Epithelial cell of prostate (primary cell): Measurements from ENCODE around the gene YIF1B.
"Not testable (repeated sequence)": the region's sequence is repeated elsewhere in the genome, so short reads cannot be mapped to it uniquely, and the experiment has no call there.

Experiments used
- DNase-seq: peaks from one replicate; pipeline ENCODE4 v3.0.0-alpha.2; 2011; ENCODE audit warnings: low read depth, low spot score
- H3K27ac ChIP-seq: fragments of 450-650 bp; 2 replicates; pipeline ENCODE4 v1.5.1; 2017; ENCODE audit warnings: mild to moderate bottlenecking

The YIF1B gene

DNA sequence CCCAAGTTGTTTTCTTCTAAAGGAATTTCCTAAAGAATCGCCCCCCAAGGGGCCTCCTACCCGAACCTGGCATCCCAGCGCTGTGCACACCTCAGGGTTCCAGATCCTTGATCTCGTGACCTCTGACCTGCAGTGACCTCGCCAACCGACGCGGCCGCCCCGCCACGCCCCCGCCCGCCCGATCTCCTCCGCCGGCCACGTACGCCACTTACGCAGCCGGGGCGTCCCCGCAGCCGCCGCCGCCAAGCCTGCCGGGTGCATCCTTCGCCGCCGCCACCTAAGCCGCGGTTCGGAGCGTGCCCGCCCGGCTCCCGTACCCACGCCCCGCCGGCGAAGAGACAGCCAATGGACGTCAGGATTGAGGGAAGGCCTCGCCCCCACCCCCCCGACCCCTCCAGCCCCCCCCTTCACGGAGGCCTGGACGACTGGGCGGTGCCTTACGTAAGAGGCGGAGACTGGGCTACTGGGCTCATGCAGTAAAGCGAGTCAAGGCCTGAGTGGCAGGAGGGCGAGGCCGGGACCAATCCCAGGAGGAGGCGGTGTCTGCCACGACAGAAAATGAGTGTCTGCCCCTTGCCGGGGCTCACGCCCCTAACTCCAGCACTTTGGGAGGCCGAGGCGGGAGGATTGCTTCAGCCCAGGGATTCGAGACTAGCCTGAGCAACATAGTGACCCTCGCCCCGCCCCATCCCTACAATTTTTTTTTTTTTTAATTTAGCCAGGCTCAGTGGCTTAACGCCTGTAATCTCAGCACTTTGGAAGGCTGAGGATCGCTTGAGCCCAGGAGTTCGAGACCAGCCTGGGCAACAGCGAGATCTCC, at the start of gene YIF1B:
Gene YIF1B (minus strand): TSS at position 291 of the 820 bp plus-strand sequence. CDS start 30 bp downstream, at position 261.
- peak within 1 kb of the TSS; percentile 75 for H3K27ac ChIP-seq
- peak; percentile 85 for DNase-seq

GRCh38 chr19:38362946-38363688, 47.4 kb upstream of the YIF1B start:
- H3K27ac ChIP-seq, DNase-seq: not testable (repeated sequence)

GRCh38 chr19:38362076-38362945, 46.6 kb upstream of the YIF1B start:
- H3K27ac ChIP-seq: peak overlapping the region; percentile 41
- DNase-seq: no peak

DNA sequence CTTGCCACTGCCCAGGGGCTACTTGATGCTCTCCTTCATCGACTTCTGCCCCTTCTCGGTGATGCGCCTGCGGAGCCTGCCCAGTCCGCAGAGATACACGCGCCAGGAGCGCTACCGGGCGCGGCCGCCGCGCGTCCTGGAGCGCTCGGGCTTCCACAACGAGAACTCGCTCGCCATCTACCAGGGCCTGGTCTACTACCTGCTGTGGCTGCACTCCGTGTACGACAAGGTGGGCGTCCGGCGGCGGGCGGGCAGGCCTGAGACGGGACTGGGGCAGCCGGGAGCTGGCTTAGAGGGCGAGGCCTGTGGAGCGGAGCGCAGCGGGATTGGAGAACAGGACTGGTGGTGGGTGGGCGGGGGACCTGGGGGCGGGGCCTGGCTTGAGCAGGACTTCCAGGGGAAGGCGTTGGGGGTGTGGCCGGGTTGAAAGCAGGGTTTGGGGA, 45.9 kb upstream of the YIF1B start:
- peak; percentile 37 for DNase-seq
- H3K27ac ChIP-seq: peak overlapping the region; percentile 41

- no peak overlapping the region for H3K27ac ChIP-seq
- no peak for DNase-seq
Measured at GRCh38 chr19:38360839-38361631, 45.3 kb upstream of the YIF1B start.

- no peak for DNase-seq
- no peak overlapping the region for H3K27ac ChIP-seq
Measured at GRCh38 chr19:38360351-38360750, 44.6 kb upstream of the YIF1B start.

DNA sequence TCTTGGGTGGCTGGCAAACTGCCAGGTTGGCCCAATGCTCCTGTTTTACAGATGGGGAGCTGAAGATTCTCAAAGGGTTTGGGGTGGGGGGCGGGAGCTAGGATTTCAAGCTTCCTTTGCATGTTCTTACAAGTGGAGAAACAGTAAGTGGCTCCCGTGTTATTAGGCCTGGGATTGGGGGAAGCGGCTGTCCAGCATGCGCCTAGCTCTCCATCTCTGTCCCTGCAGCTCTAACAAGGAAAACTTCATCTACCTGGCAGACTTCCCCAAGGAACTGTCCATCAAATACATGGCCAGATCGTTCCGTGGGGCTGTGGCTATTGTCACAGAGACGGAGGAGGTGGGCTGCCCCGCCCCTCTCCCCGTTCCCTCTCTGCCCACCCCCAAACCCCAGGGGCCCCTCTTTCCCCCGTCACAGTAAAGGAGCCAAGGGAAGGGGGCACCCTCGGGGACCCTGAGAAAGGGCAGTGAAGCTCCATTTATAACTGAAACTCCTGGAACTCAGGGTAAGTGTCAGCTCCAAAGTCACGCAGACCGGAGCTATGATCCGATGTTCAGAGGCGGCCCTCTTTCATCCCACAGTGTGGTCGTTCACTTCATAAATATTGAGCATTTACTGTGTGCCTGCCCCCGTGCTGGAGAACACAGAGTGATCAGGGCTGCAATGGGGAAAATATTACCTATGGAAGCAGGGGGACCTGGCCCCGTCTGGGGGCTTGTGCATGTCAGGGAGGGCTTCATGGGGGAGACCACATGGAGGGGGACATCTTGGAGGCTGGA, 43.7 kb upstream of the YIF1B start:
- DNase-seq: no peak
- no peak overlapping the region for H3K27ac ChIP-seq

- no peak for DNase-seq
- no peak overlapping the region for H3K27ac ChIP-seq
Measured at GRCh38 chr19:38358071-38358470, 42.3 kb upstream of the YIF1B start.

- DNase-seq: no peak
- H3K27ac ChIP-seq: no peak overlapping the region
Measured at GRCh38 chr19:38355728-38356725, 40.3 kb upstream of the YIF1B start.

- no peak for DNase-seq
- H3K27ac ChIP-seq: no peak overlapping the region
Measured at GRCh38 chr19:38352611-38353010, 36.9 kb upstream of the YIF1B start.

GRCh38 chr19:38351865-38352395, 36.2 kb upstream of the YIF1B start:
- no peak for DNase-seq
- no peak overlapping the region for H3K27ac ChIP-seq

GRCh38 chr19:38350883-38351282, 35.1 kb upstream of the YIF1B start:
- DNase-seq: no peak
- no peak overlapping the region for H3K27ac ChIP-seq

- DNase-seq: no peak
- no peak overlapping the region for H3K27ac ChIP-seq
Measured at GRCh38 chr19:38346837-38347236, 31.1 kb upstream of the YIF1B start.

GRCh38 chr19:38340927-38341326, 25.2 kb upstream of the YIF1B start:
- H3K27ac ChIP-seq: no peak overlapping the region
- DNase-seq: no peak

DNA sequence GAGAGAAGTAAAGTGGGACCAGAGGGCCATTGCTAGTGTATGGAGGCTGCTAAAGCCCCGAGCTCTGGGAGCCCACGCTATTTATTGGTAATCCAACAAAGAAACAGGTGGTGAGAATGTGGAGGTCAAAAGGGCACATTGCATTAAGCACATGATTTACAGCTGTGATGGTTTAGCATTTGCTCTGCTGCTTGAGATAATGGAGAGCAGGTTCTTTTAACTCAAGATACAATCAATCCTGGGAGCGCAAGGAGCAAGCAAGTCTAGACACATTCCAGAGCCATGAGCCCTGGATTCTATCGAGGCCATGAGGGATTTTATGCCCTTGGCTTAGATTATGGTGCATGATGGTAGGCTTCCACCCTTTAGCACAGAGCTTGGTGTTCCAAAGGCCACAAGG, 23.3 kb upstream of the YIF1B start:
- not testable (repeated sequence) for DNase-seq, H3K27ac ChIP-seq

GRCh38 chr19:38337360-38337653, 21.6 kb upstream of the YIF1B start:
- no peak for DNase-seq
- no peak overlapping the region for H3K27ac ChIP-seq

GRCh38 chr19:38336638-38337359, 21.1 kb upstream of the YIF1B start:
- peak overlapping the region; percentile 89 for H3K27ac ChIP-seq
- DNase-seq: peak; percentile 89
